ENCODE data around the gene AGAP1.
"Not testable (repeated sequence)": the region's sequence is repeated elsewhere in the genome, so short reads cannot be mapped to it uniquely, and the experiment has no call there.

The AGAP1 gene

GRCh38 chr2:235934774-235935484 is 441.1 kb downstream of the AGAP1 start:
- no peak for DNase-seq

- no peak for DNase-seq
Observed at GRCh38 chr2:235935773-235936172, 441.9 kb downstream of the AGAP1 start.

- DNase-seq = no peak
Observed at GRCh38 chr2:235936493-235936892, 442.6 kb downstream of the AGAP1 start.

GRCh38 chr2:235937087-235937486 is 443.2 kb downstream of the AGAP1 start:
- no peak for DNase-seq

GRCh38 chr2:235937526-235937925 is 443.7 kb downstream of the AGAP1 start:
- DNase-seq = no peak

- DNase-seq = no peak
Observed at GRCh38 chr2:235937936-235938335, 444.1 kb downstream of the AGAP1 start.

GRCh38 chr2:235938611-235939010 is 444.8 kb downstream of the AGAP1 start:
- DNase-seq = no peak

- DNase-seq = no peak
Observed at GRCh38 chr2:235939471-235939870, 445.6 kb downstream of the AGAP1 start.

- DNase-seq = no peak
Observed at GRCh38 chr2:235940330-235940729, 446.5 kb downstream of the AGAP1 start.

GRCh38 chr2:235944591-235944990 is 450.7 kb downstream of the AGAP1 start:
- no peak for DNase-seq

GRCh38 chr2:235945608-235946140 is 451.8 kb downstream of the AGAP1 start:
- DNase-seq = no peak

GRCh38 chr2:235946590-235946989 is 452.7 kb downstream of the AGAP1 start:
- no peak for DNase-seq

- DNase-seq = not testable (repeated sequence)
Observed at GRCh38 chr2:235947055-235947454, 453.2 kb downstream of the AGAP1 start.

GRCh38 chr2:235949567-235950472 is 456.0 kb downstream of the AGAP1 start:
- no peak for DNase-seq

- DNase-seq = no peak
Observed at GRCh38 chr2:235950473-235950809, 456.6 kb downstream of the AGAP1 start.

GRCh38 chr2:235951493-235951892 is 457.6 kb downstream of the AGAP1 start:
- no peak for DNase-seq

- no peak for DNase-seq
Observed at GRCh38 chr2:235951982-235952381, 458.1 kb downstream of the AGAP1 start.

GRCh38 chr2:235952714-235953113 is 458.9 kb downstream of the AGAP1 start:
- no peak for DNase-seq

GRCh38 chr2:235954281-235954680 is 460.4 kb downstream of the AGAP1 start:
- no peak for DNase-seq

GRCh38 chr2:235954888-235955480 is 461.1 kb downstream of the AGAP1 start:
- DNase-seq = no peak

- DNase-seq = no peak
Observed at GRCh38 chr2:235955664-235956063, 461.8 kb downstream of the AGAP1 start.

GRCh38 chr2:235956281-235956970 is 462.6 kb downstream of the AGAP1 start:
- no peak for DNase-seq

GRCh38 chr2:235957251-235957650 is 463.4 kb downstream of the AGAP1 start:
- DNase-seq = no peak
